Uterus (tissue), 2 donors: Measurements from ENCODE around the gene BORCS8.
"Not testable (repeated sequence)": the region's sequence is repeated elsewhere in the genome, so short reads cannot be mapped to it uniquely, and the experiment has no call there.

ENCODE experiments used
- POLR2A ChIP-seq, 2 donors: fragments of 450-650 bp; IDR thresholded peaks; one replicate each; pipeline ENCODE4 v1.6.1; 2016; ENCODE audit warnings: antibody characterized with exemption in 2 of 2, mild to moderate bottlenecking in 1 of 2, moderate library complexity in 1 of 2
- TF ChIP-seq, protein P1 (sequence below), 4 experiments: fragments of 200-600 bp in 2 of 4; fragments of 450-650 bp in 2 of 4; sonication (generic) in 2 of 4; IDR thresholded peaks; one replicate each; pipeline ENCODE4 v1.5.1; 2016 to 2019; ENCODE audit warnings: antibody characterized with exemption in 4 of 4, mild to moderate bottlenecking in 2 of 4, moderate library complexity in 1 of 4

GRCh38 chr19:19173243-19173642 lies 18.7 kb downstream of the BORCS8 start:
- TF ChIP-seq, protein P1, sequence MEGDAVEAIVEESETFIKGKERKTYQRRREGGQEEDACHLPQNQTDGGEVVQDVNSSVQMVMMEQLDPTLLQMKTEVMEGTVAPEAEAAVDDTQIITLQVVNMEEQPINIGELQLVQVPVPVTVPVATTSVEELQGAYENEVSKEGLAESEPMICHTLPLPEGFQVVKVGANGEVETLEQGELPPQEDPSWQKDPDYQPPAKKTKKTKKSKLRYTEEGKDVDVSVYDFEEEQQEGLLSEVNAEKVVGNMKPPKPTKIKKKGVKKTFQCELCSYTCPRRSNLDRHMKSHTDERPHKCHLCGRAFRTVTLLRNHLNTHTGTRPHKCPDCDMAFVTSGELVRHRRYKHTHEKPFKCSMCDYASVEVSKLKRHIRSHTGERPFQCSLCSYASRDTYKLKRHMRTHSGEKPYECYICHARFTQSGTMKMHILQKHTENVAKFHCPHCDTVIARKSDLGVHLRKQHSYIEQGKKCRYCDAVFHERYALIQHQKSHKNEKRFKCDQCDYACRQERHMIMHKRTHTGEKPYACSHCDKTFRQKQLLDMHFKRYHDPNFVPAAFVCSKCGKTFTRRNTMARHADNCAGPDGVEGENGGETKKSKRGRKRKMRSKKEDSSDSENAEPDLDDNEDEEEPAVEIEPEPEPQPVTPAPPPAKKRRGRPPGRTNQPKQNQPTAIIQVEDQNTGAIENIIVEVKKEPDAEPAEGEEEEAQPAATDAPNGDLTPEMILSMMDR (IDR thresholded peaks at IDR 0.05), result not testable (repeated sequence)
- not testable (repeated sequence) for TF ChIP-seq POLR2A (IDR thresholded peaks at IDR 0.05)
